IMR-90 (cell line): ENCODE measurements around the gene SLC2A11. TPM values are rescaled to one million over a fixed set of nuclear protein-coding genes. Genes with fewer than 3 reads are reported as not detected.

Source experiments
- ATAC-seq: fragments of 200-7000 bp; cut with Tn5 transposase; 2 replicates; pipeline ENCODE4 v1.9.1; 2020; ENCODE audit warnings: low read depth, mild to moderate bottlenecking, moderate library complexity
- BruUV-seq: library from RNA; stranded (reverse); fragments of 400-500 nt; replicated peaks from 2 replicates; lab custom pipeline; 2021; lab: Mats Ljungman, UMichigan
- CTCF ChIA-PET: fragments of 300-600 bp; formaldehyde crosslinking; extraction: SDS; loops from one replicate; lab custom pipeline; 2021; ENCODE audit warnings: antibody characterized with exemption; lab: Yijun Ruan, JAX
- POLR2A ChIA-PET: fragments of 300-600 bp; sonication (Branson Sonifier 250); formaldehyde crosslinking; loops from one replicate; lab custom pipeline; 2022; ENCODE audit warnings: antibody characterized with exemption; ENCODE audit not compliant: unreplicated experiment; lab: Charles Lee
- DNase-seq: peaks from one replicate; pipeline ENCODE4 v3.0.0; 2013
- H2AFZ ChIP-seq: replicated peaks from 2 replicates; pipeline ENCODE3; 2013; ENCODE audit warnings: low read length, mild to moderate bottlenecking; ENCODE audit not compliant: poor library complexity
- H2AK5ac ChIP-seq: 2 replicates; pipeline ENCODE4 v1.6.1; 2013; ENCODE audit warnings: low read depth, low read length, inconsistent platforms
- H2AK9ac ChIP-seq: replicated peaks from 2 replicates; pipeline ENCODE3; 2013; ENCODE audit warnings: mild to moderate bottlenecking, low read depth, low read length, moderate library complexity; ENCODE audit not compliant: poor library complexity
- H2BK120ac ChIP-seq: 2 replicates; pipeline ENCODE4 v1.6.1; 2013; ENCODE audit warnings: low read depth, low read length, inconsistent platforms
- H2BK15ac ChIP-seq: 3 replicates; pipeline ENCODE4 v1.6.1; 2013; ENCODE audit warnings: low read depth, low read length, inconsistent platforms
- H2BK20ac ChIP-seq: 2 replicates; pipeline ENCODE4 v1.6.1; 2013; ENCODE audit warnings: low read depth, mild to moderate bottlenecking, inconsistent platforms, low read length, moderate library complexity
- H2BK5ac ChIP-seq: 2 replicates; pipeline ENCODE4 v1.6.1; 2013; ENCODE audit warnings: mild to moderate bottlenecking, low read depth, low read length, inconsistent platforms; ENCODE audit not compliant: poor library complexity, severe bottlenecking
- H3K14ac ChIP-seq: replicated peaks from 2 replicates; pipeline ENCODE4 v1.6.1; 2013; ENCODE audit warnings: low read depth, low read length, inconsistent platforms
- H3K18ac ChIP-seq: 2 replicates; pipeline ENCODE4 v1.6.1; 2013; ENCODE audit warnings: low read depth, low read length, control low read depth
- H3K23ac ChIP-seq: 2 replicates; pipeline ENCODE4 v1.6.1; 2013; ENCODE audit warnings: low read depth, low read length, inconsistent platforms
- H3K27ac ChIP-seq: 2 replicates; pipeline ENCODE4 v1.5.1; 2013; ENCODE audit warnings: mild to moderate bottlenecking, control low read depth, low read length; ENCODE audit not compliant: insufficient read depth
- H3K27me3 ChIP-seq: 2 replicates; pipeline ENCODE4 v1.6.1; 2013; ENCODE audit warnings: low read length; ENCODE audit not compliant: control insufficient read depth, insufficient read depth
- H3K36me3 ChIP-seq: 2 replicates; pipeline ENCODE4 v1.6.1; 2013; ENCODE audit warnings: low read length, mixed read lengths; ENCODE audit not compliant: control insufficient read depth, insufficient read depth
- H3K4ac ChIP-seq: 2 replicates; pipeline ENCODE4 v1.6.1; 2013; ENCODE audit warnings: low read depth, low read length, inconsistent platforms
- H3K4me1 ChIP-seq: 2 replicates; pipeline ENCODE4 v1.6.1; 2013; ENCODE audit warnings: low read length, mixed read lengths; ENCODE audit not compliant: control insufficient read depth, insufficient read depth
- H3K4me2 ChIP-seq: 2 replicates; pipeline ENCODE4 v1.6.1; 2013; ENCODE audit warnings: low read depth, mild to moderate bottlenecking, control low read depth, low read length, moderate library complexity
- H3K4me3 ChIP-seq: 2 replicates; pipeline ENCODE4 v1.5.1; 2013; ENCODE audit warnings: low read depth, mild to moderate bottlenecking, control low read depth, low read length, moderate library complexity; ENCODE audit not compliant: insufficient read depth
- H3K56ac ChIP-seq: 2 replicates; pipeline ENCODE4 v1.6.1; 2013; ENCODE audit warnings: low read length, inconsistent platforms; ENCODE audit not compliant: insufficient read depth; ENCODE audit errors: extremely low read depth
- H3K79me1 ChIP-seq, 2 experiments: 2 replicates each; pipeline ENCODE4 v1.6.1; 2013; ENCODE audit warnings: low read length in 2 of 2, inconsistent platforms in 1 of 2, low read depth in 1 of 2
- H3K9ac ChIP-seq: 2 replicates; pipeline ENCODE4 v1.6.1; 2013; ENCODE audit warnings: low read depth, low read length, control low read depth
- H3K9me1 ChIP-seq: 2 replicates; pipeline ENCODE4 v1.6.1; 2013; ENCODE audit warnings: low read length, inconsistent platforms; ENCODE audit not compliant: insufficient read depth
- H3K9me3 ChIP-seq: 2 replicates; pipeline ENCODE4 v1.6.1; 2013; ENCODE audit warnings: low read length; ENCODE audit not compliant: control insufficient read depth, insufficient read depth
- H4K20me1 ChIP-seq: 2 replicates; pipeline ENCODE4 v1.6.1; 2013; ENCODE audit warnings: low read length, inconsistent platforms; ENCODE audit not compliant: insufficient read depth
- H4K5ac ChIP-seq: 2 replicates; pipeline ENCODE4 v1.6.1; 2013; ENCODE audit warnings: mild to moderate bottlenecking, low read depth, low read length, control low read depth
- H4K8ac ChIP-seq, 2 experiments: 2 replicates each; pipeline ENCODE4 v1.6.1; 2013; ENCODE audit warnings: low read depth in 2 of 2, low read length in 2 of 2, control low read depth in 1 of 2, inconsistent platforms in 1 of 2
- H4K91ac ChIP-seq: 2 replicates; pipeline ENCODE4 v1.6.1; 2013; ENCODE audit warnings: low read depth, low read length, inconsistent platforms; ENCODE audit not compliant: insufficient read depth
- CHD1 ChIP-seq: IDR thresholded peaks from 2 replicates; pipeline ENCODE4 v1.6.1; 2012; ENCODE audit warnings: low read depth, low read length, improper control_type of control experiment
- FOS ChIP-seq: fragments of 150-350 bp; IDR thresholded peaks from 2 replicates; pipeline ENCODE4 v1.6.1; 2016; ENCODE audit warnings: low read depth, low read length
- MAZ ChIP-seq: IDR thresholded peaks from 2 replicates; pipeline ENCODE4 v1.6.1; 2012; ENCODE audit warnings: low read depth, mild to moderate bottlenecking, low read length, improper control_type of control experiment, moderate library complexity, borderline replicate concordance
- SMC3 ChIP-seq: fragments of 150-350 bp; IDR thresholded peaks from 2 replicates; pipeline ENCODE4 v1.6.1; 2016; ENCODE audit warnings: low read depth, mild to moderate bottlenecking, antibody characterized with exemption, low read length, moderate library complexity
- WGBS, 2 experiments: methylation state at CpG; one replicate each; pipeline versions ENCODE4 v1.1.5 to v1.1.7; 2013; ENCODE audit warnings: missing lambda C conversion rate in 2 of 2; ENCODE audit not compliant: insufficient read length in 1 of 2; ENCODE audit errors: extremely low coverage in 2 of 2; 5-methylcytosine and 5-hydroxymethylcytosine counted together
- dilution Hi-C: fragments of 300-500 bp; cut with HindIII; formaldehyde crosslinking; loops from one replicate; pipeline ENCODE4 v1.14.3; 2018; ENCODE audit warnings: low sequenced_read_pairs; ENCODE audit not compliant: unreplicated experiment
- in situ Hi-C: fragments of 300-500 bp; cut with MboI; formaldehyde crosslinking; loops from 3 replicates; pipeline ENCODE4 v1.14.3; 2019; ENCODE audit warnings: low sequenced_read_pairs, inconsistent platforms, mixed read lengths
- intact Hi-C: fragments of 100-400 bp; cut with micrococcal nuclease; formaldehyde crosslinking; loops from 2 replicates; pipeline ENCODE4 v1.10.0; 2022
- polyA plus RNA-seq, 3 experiments: library from polyadenylated mRNA; depleted of rRNA; stranded (reverse); fragments of >200 nt; gene quantifications; 2 replicates each; pipeline ENCODE4 v1.2.3, GENCODE V29; 2012; ENCODE audit warnings: low replicate concordance in 1 of 3
- total RNA-seq: library from RNA; depleted of rRNA; stranded (reverse); fragments of >200 nt; gene quantifications from 2 replicates; pipeline ENCODE4 v1.2.3, GENCODE V29; 2012

The SLC2A11 gene
- total and polyA plus RNA-seq, 2 of the 4 experiments (the other 2 are of a cell fraction), result 3.2 to 8.7 TPM

DNA sequence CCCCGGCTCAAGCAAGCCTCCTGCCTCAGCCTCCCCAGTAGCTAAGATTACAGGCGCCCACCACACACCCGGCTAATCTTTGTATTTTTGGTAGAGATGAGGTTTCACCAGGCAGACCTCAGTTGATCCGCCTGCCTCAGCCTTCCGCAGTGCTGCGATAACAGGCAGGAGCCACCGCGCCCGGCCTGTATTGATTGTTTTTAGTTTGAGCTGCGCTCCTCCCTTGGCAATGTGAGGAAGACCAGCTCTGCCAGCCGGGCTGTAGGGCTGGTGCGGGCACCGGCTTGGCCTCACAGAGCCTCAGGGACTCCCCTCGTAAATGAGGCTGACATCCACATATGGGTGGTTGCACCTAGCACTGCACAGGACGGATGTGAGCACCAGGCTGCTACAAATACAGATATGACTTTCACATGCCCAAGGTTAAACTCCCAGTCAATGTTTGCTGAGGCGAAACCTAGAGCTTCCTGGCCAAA is 7.5 kb upstream of the SLC2A11 start:
- Histone ChIP-seq H4K91ac (no peak overlapping the region), H2BK15ac (no peak overlapping the region), H2AK5ac (no peak overlapping the region), H3K27me3 (no peaks in the 10 kb centered on the region), H3K79me1 (no peaks in the 10 kb centered on the region), H3K9me1 (no peaks in the 10 kb centered on the region), H3K4me2 (no peak overlapping the region), H2BK5ac (no peak overlapping the region), H3K36me3 (no peaks in the 10 kb centered on the region), H2BK120ac (no peak overlapping the region), H4K8ac (no peak overlapping the region), H3K27ac (no peak overlapping the region), H3K4ac (no peak overlapping the region), H3K4me3 (no peak overlapping the region), H4K20me1 (no peaks in the 10 kb centered on the region), H3K18ac (no peak overlapping the region), H2AK9ac (peak overlapping the region; percentile 28), H4K5ac (no peak overlapping the region), H2BK20ac (no peak overlapping the region), H3K9me3 (no peaks in the 10 kb centered on the region), H2AFZ (no peak overlapping the region), H3K4me1 (peaks cover 12% of the 10 kb centered on the region), H3K23ac (no peak overlapping the region), H3K9ac (no peak overlapping the region), H3K56ac (no peak overlapping the region), H3K14ac (no peak overlapping the region)
- POLR2A ChIA-PET, result interaction anchor here (0.6 kb wide), 1 partner anchor 98 kb away, joined by 3 read pairs; no protein-coding TSS in a partner anchor
- ATAC-seq, result no peak
- no TSS peak for BruUV-seq
- no peak for DNase-seq
- dilution Hi-C loops, result no loop called here
- in situ Hi-C loops, result loop anchor here (10.0 kb wide), 1 partner anchor 225 kb away; no protein-coding TSS in a partner anchor
- 90% methylated on average over 11 of the region's 16 CpGs; no CpG with 5 or more reads in 1 of the 2 experiments for WGBS, 2 experiments
- CTCF ChIA-PET, result interaction anchor here (0.6 to 1.4 kb wide), 13 partner anchors 7 to 464 kb away, joined by 3 to 10 read pairs (median 5); partner anchors contain the start of genes CHCHD10 and SLC2A11
- intact Hi-C loops, result no loop called here
- TF ChIP-seq SMC3, result no peak
- TF ChIP-seq CHD1, result no peak
- TF ChIP-seq FOS, result no peak
- no peak for TF ChIP-seq MAZ
